HFF-Myc (cell line): ENCODE data around the gene GMPS.

Source experiments
- DNase-seq: peaks from one replicate; pipeline ENCODE4 v3.0.0-alpha.2; 2011; ENCODE audit warnings: low read depth; ENCODE audit errors: extremely low read depth
- H3K4me3 ChIP-seq: replicated peaks from 2 replicates; pipeline ENCODE4 v1.5.1; 2011; ENCODE audit warnings: low read depth, mild to moderate bottlenecking, control low read depth, low read length
- TF ChIP-seq, protein P1 (sequence below): IDR thresholded peaks from 2 replicates; pipeline ENCODE4 v1.5.1; 2012; ENCODE audit warnings: mild to moderate bottlenecking, low read depth, low read length, control low read depth; ENCODE audit errors: missing control alignments

Gene GMPS

DNA sequence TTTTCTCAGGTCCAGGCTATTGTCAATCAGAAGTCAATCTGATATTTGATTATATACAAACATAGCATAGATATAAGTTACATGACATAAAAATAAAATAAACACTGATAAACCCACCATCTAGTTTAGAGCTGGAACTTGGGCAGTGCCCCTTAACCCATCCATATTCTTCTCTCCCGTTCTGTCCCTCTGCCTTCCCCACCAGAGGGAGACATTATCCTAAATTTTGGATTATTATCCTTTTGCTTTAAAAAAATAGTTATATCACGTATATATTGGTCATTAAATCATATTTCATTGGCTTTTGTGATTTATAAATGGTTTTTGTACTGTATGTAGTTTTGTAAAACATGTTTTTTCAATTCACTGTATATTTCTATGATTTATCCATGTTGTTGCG is 107.9 kb downstream of the GMPS start:
- H3K4me3 ChIP-seq = no peak overlapping the region
- DNase-seq = no peak
- TF ChIP-seq, protein P1, sequence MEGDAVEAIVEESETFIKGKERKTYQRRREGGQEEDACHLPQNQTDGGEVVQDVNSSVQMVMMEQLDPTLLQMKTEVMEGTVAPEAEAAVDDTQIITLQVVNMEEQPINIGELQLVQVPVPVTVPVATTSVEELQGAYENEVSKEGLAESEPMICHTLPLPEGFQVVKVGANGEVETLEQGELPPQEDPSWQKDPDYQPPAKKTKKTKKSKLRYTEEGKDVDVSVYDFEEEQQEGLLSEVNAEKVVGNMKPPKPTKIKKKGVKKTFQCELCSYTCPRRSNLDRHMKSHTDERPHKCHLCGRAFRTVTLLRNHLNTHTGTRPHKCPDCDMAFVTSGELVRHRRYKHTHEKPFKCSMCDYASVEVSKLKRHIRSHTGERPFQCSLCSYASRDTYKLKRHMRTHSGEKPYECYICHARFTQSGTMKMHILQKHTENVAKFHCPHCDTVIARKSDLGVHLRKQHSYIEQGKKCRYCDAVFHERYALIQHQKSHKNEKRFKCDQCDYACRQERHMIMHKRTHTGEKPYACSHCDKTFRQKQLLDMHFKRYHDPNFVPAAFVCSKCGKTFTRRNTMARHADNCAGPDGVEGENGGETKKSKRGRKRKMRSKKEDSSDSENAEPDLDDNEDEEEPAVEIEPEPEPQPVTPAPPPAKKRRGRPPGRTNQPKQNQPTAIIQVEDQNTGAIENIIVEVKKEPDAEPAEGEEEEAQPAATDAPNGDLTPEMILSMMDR = peak; percentile 49

DNA sequence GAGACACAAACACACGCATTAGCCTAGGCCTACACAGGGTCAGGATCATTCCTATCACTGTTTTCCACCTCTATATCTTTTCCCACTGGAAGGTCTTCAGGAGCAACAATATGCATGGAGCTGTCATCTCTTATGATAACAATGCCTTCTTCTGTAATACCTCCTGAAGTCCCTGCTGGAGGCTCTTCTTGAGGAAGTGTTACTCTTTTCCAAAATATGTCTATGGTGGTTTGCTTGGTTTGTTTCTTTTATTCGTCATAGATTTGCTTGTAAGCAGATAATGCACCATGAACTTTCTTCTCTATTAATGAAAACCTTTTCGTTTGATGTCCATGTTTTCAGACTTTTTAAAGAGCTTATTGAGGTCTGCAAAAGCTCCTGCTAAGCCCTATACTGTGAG is 109.3 kb downstream of the GMPS start:
- H3K4me3 ChIP-seq = no peak overlapping the region
- TF ChIP-seq, protein P1 = no peak
- no peak for DNase-seq

DNA sequence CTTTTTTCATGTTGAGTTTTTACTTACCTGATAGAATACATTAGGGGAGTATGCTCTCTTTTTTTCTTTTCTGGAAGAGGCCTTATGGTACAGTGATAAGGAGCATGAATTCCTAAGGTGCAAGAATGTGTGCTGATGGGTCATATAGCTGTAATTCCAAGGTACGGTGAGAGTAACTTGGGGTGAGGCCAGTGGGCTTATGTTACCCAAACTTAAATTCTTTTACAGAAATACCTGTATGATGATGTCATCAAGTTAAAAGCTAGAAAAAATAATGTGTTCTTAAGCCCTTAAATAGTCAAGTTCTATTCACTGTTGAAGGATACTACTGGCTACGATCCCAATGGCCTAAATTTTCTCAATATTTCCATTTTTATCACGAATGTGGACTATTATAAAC is 111.2 kb downstream of the GMPS start:
- TF ChIP-seq, protein P1 = no peak
- no peak overlapping the region for H3K4me3 ChIP-seq
- DNase-seq = no peak

DNA sequence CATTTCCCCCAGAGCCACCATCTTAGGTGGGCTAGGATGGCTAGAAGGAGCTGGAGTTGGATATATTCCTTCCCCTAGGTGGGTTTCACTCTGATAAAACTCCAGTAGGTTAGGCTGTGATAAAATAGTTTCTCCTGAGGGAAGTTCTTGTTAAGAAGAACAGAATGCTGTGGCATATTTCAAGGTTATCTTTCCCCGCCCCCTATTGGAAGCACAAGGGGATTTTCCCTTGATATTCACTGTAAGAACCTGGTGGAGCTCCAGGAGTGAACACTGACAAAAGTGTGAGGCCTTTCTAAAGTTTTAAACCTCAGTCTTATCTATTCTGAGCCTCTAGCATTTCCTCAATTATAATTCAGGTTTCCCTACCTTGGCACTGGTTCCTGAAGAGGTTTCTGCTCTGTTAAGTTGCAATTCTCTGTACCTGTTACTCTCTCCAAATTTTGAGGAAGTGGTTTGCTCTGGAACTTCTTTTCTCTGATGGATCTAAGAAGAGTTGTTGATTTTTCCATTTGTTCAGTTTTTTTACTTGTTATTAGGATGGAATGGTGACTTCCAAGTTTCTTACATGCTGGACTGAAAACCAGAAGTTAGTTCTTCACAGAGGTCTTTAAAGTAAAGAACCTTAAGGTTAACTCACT is 113.5 kb downstream of the GMPS start:
- TF ChIP-seq, protein P1 = no peak
- no peak for DNase-seq
- H3K4me3 ChIP-seq = no peak overlapping the region

DNA sequence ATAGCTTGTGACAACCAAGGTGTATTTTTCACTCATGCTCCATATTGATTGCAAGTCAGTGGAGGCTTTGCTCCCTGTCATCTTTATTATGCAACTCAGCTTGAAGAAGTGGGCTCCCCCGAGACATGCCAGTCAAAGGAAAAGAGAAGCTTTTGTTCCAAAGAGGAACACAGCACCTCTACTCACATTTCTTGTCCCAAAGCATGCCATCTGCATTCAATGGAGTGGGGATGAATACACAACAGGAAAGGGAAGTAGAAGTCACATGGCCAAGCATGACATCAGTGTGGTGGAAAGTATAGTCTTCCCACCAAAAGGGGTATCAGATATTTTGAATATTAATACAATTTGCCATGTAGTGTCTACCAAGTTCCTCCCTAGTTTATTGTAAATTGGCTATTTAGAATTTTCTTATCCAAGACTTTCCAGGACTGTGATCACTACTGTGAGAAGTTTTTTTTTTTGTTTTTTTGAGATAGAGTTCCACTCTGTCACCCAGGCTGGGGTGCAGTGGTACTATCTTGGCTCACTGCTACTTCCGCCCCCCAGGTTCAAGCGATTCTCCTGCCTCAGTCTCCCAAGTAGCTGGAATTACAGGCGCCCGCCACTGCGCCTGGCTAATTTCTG is 114.5 kb downstream of the GMPS start:
- no peak for DNase-seq
- H3K4me3 ChIP-seq = no peak overlapping the region
- TF ChIP-seq, protein P1 = no peak

DNA sequence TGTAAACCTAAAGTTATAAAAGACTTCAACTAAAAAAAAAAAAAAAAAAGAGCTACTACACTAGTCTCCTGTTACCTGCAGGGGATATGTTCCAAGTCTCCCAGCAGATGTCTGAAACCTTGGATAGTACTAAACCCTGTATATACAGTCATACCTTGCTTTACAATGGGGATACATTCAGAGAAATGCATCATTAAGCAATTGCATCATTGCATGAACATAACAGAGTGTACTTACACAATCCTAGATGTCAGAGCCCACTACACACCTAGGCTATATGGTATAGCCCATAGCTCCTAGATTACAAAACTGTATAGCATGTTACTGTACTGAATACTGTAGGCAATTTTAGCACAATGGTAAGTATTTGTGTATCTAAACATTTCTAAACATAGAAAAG is 119.1 kb downstream of the GMPS start:
- DNase-seq = no peak
- no peak overlapping the region for H3K4me3 ChIP-seq
- TF ChIP-seq, protein P1 = no peak
